ENCODE measurements around the gene MYL5. TPM values are rescaled to one million over a fixed set of nuclear protein-coding genes. Genes with fewer than 3 reads are reported as not detected.
A peak's percentile ranks its signal among the peaks of the same experiment; 100 is the strongest.

The MYL5 gene
- total and polyA plus RNA-seq, 2 of the 13 experiments (the other 11 are each of a cell fraction or from before 2014, with no cell fraction given) = 6.5 to 16.0 TPM

GRCh38 chr4:655464-656151 lies 18.7 kb upstream of the MYL5 start (continued):
- TF ChIP-seq RAD21 (CRISPR knock-in tag; IDR thresholded peaks at IDR 0.05) (no peak), ZSCAN20 (CRISPR knock-in tag; IDR thresholded peaks at IDR 0.05; ENCODE audit: borderline replicate concordance) (no peak), FOXP1 (IDR thresholded peaks at IDR 0.05) (no peak), FOXP1 (CRISPR knock-in tag; IDR thresholded peaks at IDR 0.05) (no peak), PLSCR1 (CRISPR knock-in tag; IDR thresholded peaks at IDR 0.05; ENCODE audit: borderline replicate concordance) (no peak), MYC (CRISPR knock-in tag; IDR thresholded peaks at IDR 0.05; ENCODE audit: borderline replicate concordance) (peak; percentile 68), ZNF205 (CRISPR knock-in tag; IDR thresholded peaks at IDR 0.05) (no peak), NR2F6 (IDR thresholded peaks at IDR 0.05) (peak; percentile 39; the same call in 1 of the 2 replicates), NR2F6 (CRISPR knock-in tag; IDR thresholded peaks at IDR 0.05) (peak; percentile 75), HOXA3 (CRISPR knock-in tag; IDR thresholded peaks at IDR 0.05) (peak; percentile 30; the same call in 1 of the 2 replicates), ZNF562 (CRISPR knock-in tag; IDR thresholded peaks at IDR 0.05; ENCODE audit: borderline replicate concordance) (no peak), SALL1 (CRISPR knock-in tag; IDR thresholded peaks at IDR 0.05) (peak; percentile 49), NR2C2 (CRISPR knock-in tag; IDR thresholded peaks at IDR 0.05; ENCODE audit: borderline replicate concordance) (no peak), ZNF687 (CRISPR knock-in tag; IDR thresholded peaks at IDR 0.05) (peak; percentile 83), WIZ (CRISPR knock-in tag; IDR thresholded peaks at IDR 0.05) (no peak), MIER2 (CRISPR knock-in tag; IDR thresholded peaks at IDR 0.05) (no peak), ZNF850 (CRISPR knock-in tag; conservative IDR thresholded peaks at IDR 0.05) (no peak), JUN (CRISPR knock-in tag; IDR thresholded peaks at IDR 0.05) (no peak), ASH2L (IDR thresholded peaks at IDR 0.05; ENCODE audit: insufficient read length, low read depth, low read length) (no peak), MED8 (CRISPR knock-in tag; IDR thresholded peaks at IDR 0.05; ENCODE audit: insufficient replicate concordance) (no peak)
- TF ChIP-seq, protein P1, sequence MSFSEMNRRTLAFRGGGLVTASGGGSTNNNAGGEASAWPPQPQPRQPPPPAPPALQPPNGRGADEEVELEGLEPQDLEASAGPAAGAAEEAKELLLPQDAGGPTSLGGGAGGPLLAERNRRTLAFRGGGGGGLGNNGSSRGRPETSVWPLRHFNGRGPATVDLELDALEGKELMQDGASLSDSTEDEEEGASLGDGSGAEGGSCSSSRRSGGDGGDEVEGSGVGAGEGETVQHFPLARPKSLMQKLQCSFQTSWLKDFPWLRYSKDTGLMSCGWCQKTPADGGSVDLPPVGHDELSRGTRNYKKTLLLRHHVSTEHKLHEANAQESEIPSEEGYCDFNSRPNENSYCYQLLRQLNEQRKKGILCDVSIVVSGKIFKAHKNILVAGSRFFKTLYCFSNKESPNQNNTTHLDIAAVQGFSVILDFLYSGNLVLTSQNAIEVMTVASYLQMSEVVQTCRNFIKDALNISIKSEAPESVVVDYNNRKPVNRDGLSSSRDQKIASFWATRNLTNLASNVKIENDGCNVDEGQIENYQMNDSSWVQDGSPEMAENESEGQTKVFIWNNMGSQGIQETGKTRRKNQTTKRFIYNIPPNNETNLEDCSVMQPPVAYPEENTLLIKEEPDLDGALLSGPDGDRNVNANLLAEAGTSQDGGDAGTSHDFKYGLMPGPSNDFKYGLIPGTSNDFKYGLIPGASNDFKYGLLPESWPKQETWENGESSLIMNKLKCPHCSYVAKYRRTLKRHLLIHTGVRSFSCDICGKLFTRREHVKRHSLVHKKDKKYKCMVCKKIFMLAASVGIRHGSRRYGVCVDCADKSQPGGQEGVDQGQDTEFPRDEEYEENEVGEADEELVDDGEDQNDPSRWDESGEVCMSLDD (CRISPR knock-in tag; IDR thresholded peaks at IDR 0.05; ENCODE audit: borderline replicate concordance) = no peak
- TF ChIP-seq, protein P2, sequence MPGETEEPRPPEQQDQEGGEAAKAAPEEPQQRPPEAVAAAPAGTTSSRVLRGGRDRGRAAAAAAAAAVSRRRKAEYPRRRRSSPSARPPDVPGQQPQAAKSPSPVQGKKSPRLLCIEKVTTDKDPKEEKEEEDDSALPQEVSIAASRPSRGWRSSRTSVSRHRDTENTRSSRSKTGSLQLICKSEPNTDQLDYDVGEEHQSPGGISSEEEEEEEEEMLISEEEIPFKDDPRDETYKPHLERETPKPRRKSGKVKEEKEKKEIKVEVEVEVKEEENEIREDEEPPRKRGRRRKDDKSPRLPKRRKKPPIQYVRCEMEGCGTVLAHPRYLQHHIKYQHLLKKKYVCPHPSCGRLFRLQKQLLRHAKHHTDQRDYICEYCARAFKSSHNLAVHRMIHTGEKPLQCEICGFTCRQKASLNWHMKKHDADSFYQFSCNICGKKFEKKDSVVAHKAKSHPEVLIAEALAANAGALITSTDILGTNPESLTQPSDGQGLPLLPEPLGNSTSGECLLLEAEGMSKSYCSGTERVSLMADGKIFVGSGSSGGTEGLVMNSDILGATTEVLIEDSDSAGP (CRISPR knock-in tag; IDR thresholded peaks at IDR 0.05; ENCODE audit: borderline replicate concordance) = peak; percentile 30; the same call in 1 of the 2 replicates
